Osteocyte (in vitro differentiated cells): ENCODE data around the gene NEAT1. TPM values are rescaled to one million over a fixed set of nuclear protein-coding genes. Genes with fewer than 3 reads are reported as not detected.

ENCODE experiments used
- DNase-seq: peaks from one replicate; pipeline ENCODE4 v3.0.0; 2021; ENCODE audit warnings: mixed read lengths; ENCODE audit not compliant: unreplicated experiment; ENCODE audit errors: extremely low spot score
- H3K27ac Mint-ChIP-seq: one replicate; pipeline ENCODE4 v1.8.0; 2021; ENCODE audit warnings: mild to moderate bottlenecking, mixed read lengths; ENCODE audit not compliant: unreplicated experiment
- H3K27me3 Mint-ChIP-seq: one replicate; pipeline ENCODE4 v1.8.0; 2021; ENCODE audit warnings: mixed read lengths; ENCODE audit not compliant: unreplicated experiment
- H3K36me3 Mint-ChIP-seq: one replicate; pipeline ENCODE4 v1.8.0; 2021; ENCODE audit warnings: mixed read lengths; ENCODE audit not compliant: unreplicated experiment
- H3K4me1 Mint-ChIP-seq: one replicate; pipeline ENCODE4 v1.8.0; 2021; ENCODE audit warnings: mixed read lengths; ENCODE audit not compliant: unreplicated experiment
- H3K4me3 Mint-ChIP-seq: one replicate; pipeline ENCODE4 v1.8.0; 2021; ENCODE audit warnings: mild to moderate bottlenecking, moderate library complexity, mixed read lengths; ENCODE audit not compliant: unreplicated experiment
- H3K9me3 Mint-ChIP-seq: one replicate; pipeline ENCODE4 v1.8.0; 2021; ENCODE audit warnings: mixed read lengths; ENCODE audit not compliant: unreplicated experiment
- CTCF ChIP-seq: fragments of 200-600 bp; sonication (generic); IDR thresholded peaks from 2 replicates; pipeline ENCODE4 v1.5.0; 2021; ENCODE audit warnings: antibody characterized with exemption, mild to moderate bottlenecking, moderate library complexity
- total RNA-seq: library from RNA; stranded (reverse); gene quantifications from 2 replicates; pipeline ENCODE4 v1.2.1, GENCODE V29; 2021

NEAT1 gene
- total RNA-seq, 1 donor from 2014 or later = 534 TPM

GRCh38 chr11:65474864-65475263 lies 52.3 kb downstream of the NEAT1 start:
- Mint-ChIP-seq H3K9me3 (no peaks in the 10 kb centered on the region), H3K27me3 (no peaks in the 10 kb centered on the region), H3K4me1 (peaks cover 54% of the 10 kb centered on the region), H3K36me3 (no peaks in the 10 kb centered on the region), H3K4me3 (no peak overlapping the region), H3K27ac (peak overlapping the region; percentile 38)
- DNase-seq = no peak
- no peak for TF ChIP-seq CTCF

GRCh38 chr11:65476632-65477148 lies 54.1 kb downstream of the NEAT1 start:
- DNase-seq = no peak
- no peaks in the 10 kb centered on the region for H3K36me3 Mint-ChIP-seq
- H3K27ac Mint-ChIP-seq = peak overlapping the region; percentile 96
- H3K9me3 Mint-ChIP-seq = no peaks in the 10 kb centered on the region
- no peak for TF ChIP-seq CTCF
- H3K4me3 Mint-ChIP-seq = peak overlapping the region; percentile 83
- no peaks in the 10 kb centered on the region for H3K27me3 Mint-ChIP-seq
- peaks cover 53% of the 10 kb centered on the region for H3K4me1 Mint-ChIP-seq

GRCh38 chr11:65477149-65477965 lies 54.8 kb downstream of the NEAT1 start:
- Mint-ChIP-seq H3K4me3 (peak overlapping the region; percentile 83), H3K9me3 (no peaks in the 10 kb centered on the region), H3K27me3 (no peaks in the 10 kb centered on the region), H3K27ac (peak overlapping the region; percentile 96), H3K4me1 (peaks cover 51% of the 10 kb centered on the region), H3K36me3 (no peaks in the 10 kb centered on the region)
- no peak for TF ChIP-seq CTCF
- peak; percentile 96 for DNase-seq

- H3K4me1 Mint-ChIP-seq = peaks cover 53% of the 10 kb centered on the region
- TF ChIP-seq CTCF = no peak
- no peaks in the 10 kb centered on the region for H3K36me3 Mint-ChIP-seq
- DNase-seq = no peak
- H3K27ac Mint-ChIP-seq = peak overlapping the region; percentile 93
- H3K9me3 Mint-ChIP-seq = no peaks in the 10 kb centered on the region
- no peak overlapping the region for H3K4me3 Mint-ChIP-seq
- no peaks in the 10 kb centered on the region for H3K27me3 Mint-ChIP-seq
These were observed 56.0 kb downstream of the NEAT1 start for GRCh38 chr11:65478388-65479183.
